HG03159 (cell line): ENCODE data around the gene ELF5.

ENCODE experiments used
- ATAC-seq: cut with Tn5 transposase; IDR thresholded peaks from one replicate; pipeline ENCODE4 v1.9.1; 2021; ENCODE audit warnings: mild to moderate bottlenecking, moderate library complexity; ENCODE audit not compliant: unreplicated experiment

Gene ELF5

DNA sequence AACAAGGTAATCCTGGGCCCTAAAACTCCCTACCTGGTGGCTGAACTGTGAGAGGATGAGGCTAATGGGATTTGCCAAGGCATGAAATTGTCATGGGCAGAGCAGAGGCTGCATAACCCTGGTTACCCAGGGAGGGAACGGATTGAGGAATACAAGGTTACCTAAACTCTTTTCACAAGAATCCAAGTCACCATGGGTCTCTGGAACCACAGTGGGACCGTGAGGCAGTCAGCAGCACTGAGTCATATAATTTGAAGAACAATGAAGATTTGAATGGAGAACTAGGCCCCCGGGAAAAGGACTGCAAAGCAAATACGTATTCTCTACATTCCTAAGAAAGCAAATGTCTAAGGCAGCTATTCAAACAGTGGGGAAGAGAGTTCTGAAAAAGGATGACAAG, 55.1 kb downstream of the ELF5 start:
- ATAC-seq: no peak

- no peak for ATAC-seq
These were observed 56.0 kb downstream of the ELF5 start for GRCh38 chr11:34457607-34458006.

DNA sequence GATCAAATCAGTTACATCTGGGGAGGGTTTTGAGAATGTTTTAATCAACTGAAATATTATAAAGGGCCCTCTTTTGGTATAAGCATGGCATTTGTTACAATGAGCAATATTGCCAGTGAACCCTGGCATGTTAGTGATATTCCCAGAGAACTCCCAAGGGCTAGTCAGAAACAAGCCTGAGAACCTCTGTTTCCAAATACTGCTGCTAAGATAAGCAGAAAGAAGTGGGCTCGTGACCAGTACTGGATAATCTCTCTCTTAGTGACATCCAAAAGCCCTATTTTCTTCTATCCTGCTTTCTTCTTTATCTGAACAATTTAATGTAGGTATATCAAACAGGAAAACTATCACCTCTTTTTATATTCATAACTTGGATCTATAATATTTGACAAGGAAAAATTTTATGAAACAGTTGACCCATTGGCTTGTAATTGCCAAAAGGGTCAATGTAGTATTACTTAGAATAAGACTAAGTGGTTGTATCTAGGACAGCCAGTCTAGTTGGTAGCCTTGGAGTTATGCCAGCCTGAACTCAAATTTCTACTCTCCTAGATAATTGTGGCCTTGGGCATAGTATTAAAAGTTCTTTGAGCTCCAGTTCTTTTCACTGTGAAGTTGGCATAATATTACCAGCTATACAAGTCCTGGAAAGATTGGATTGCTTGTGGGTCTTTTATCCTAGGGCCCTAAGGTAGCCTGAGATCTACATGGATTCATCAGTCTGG, 59.1 kb downstream of the ELF5 start:
- ATAC-seq: no peak

- no peak for ATAC-seq
These were observed 62.5 kb downstream of the ELF5 start for GRCh38 chr11:34451053-34451452.

- ATAC-seq: no peak
These were observed 64.6 kb downstream of the ELF5 start for GRCh38 chr11:34449013-34449412.

GRCh38 chr11:34448223-34448994, 65.2 kb downstream of the ELF5 start:
- ATAC-seq: no peak

- no peak for ATAC-seq
These were observed 66.5 kb downstream of the ELF5 start for GRCh38 chr11:34447044-34447443.

- no peak for ATAC-seq
These were observed 67.2 kb downstream of the ELF5 start for GRCh38 chr11:34446386-34446785.

GRCh38 chr11:34445956-34446355, 67.6 kb downstream of the ELF5 start:
- no peak for ATAC-seq

- ATAC-seq: no peak
These were observed 69.2 kb downstream of the ELF5 start for GRCh38 chr11:34444428-34444827.

- no peak for ATAC-seq
These were observed 70.5 kb downstream of the ELF5 start for GRCh38 chr11:34443136-34443535.

- no peak for ATAC-seq
These were observed 71.8 kb downstream of the ELF5 start for GRCh38 chr11:34441814-34442213.

GRCh38 chr11:34439610-34440198, 73.9 kb downstream of the ELF5 start:
- no peak for ATAC-seq

DNA sequence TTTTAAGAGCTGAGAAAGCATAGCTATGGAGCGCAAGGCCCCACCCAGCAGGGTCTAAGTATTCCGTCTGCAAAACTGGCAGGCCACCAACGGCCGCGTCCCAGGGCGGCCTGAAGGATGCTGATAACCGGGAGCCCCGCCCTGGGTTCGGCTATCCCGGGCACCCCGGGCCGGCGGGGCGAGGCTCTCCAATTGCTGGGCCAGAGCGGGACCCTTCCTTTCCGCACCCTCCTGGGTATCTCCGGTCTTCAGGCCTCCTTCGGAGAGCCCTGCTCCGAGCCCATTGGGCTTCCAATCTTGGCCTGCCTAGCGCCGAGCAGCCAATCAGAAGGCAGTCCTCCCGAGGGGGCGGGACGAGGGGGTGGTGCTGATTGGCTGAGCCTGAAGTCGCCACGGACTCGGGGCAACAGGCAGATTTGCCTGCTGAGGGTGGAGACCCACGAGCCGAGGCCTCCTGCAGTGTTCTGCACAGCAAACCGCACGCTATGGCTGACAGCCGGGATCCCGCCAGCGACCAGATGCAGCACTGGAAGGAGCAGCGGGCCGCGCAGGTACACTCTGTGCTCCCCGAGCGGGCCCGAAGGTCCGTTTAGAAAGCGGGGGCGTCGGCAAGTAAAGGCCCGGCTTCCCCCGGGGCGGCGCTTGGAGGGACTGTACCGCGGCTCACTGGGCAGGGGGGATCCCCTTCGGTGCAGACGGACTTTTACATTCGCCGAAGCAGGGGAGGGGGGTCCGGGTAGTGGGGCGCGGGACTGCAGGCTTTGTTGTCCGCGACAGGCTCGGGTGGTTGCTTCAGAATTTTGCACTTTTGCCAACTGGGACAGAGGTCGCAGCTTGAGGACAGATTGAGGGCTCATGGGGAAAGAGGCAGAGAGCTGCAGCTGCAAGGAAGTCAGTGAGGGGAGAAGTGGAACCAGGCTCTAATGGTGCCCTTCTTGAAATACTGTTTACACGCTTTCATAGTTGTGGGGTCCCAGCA, 74.8 kb downstream of the ELF5 start, which contains the start of gene CAT:
TSS of gene CAT (plus strand) at position 406 of the 979 bp plus-strand sequence. CDS start at position 486, 80 bp downstream.
- peak; percentile 98 for ATAC-seq

DNA sequence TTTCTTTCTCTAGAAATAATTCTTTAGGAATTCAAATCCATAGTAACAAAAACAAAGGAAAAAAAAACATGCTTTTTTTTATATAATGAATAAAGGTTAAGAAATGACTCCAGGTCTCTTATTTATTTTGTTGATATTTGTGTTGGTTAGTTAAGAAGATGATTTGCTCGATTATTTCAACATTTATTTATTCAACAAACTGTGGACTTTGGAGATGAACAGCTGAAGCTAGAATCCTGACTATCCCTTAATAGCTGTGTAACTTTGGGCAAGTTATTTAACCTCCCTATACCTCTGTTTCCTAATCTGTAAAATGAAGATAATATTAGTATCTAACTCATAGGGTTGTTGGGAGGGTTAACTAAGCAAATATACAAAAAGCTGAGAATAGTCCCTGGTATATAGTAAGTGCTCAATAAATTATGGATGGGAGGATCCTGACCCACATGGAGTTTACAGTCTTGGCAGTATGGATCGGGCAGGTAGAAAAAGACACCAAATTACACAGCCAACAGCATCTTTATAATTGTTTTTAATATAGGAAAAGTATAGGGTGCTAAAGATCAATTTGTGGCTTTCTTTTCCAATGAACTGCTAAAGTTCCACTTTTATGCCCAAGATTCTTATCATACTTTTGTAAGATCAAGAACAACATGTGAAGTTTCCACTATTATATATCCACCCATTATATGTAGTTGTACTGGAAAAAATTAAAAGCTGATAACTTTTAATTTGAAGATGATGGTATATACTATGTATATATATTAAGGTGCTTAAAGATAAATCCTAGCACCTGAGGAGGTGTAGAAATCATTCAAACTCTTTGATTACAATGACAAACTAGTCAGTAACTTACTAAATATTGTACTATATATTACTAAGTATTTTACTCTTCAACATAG, 76.1 kb downstream of the ELF5 start:
- ATAC-seq: no peak

GRCh38 chr11:34433899-34434298, 79.7 kb downstream of the ELF5 start:
- no peak for ATAC-seq

DNA sequence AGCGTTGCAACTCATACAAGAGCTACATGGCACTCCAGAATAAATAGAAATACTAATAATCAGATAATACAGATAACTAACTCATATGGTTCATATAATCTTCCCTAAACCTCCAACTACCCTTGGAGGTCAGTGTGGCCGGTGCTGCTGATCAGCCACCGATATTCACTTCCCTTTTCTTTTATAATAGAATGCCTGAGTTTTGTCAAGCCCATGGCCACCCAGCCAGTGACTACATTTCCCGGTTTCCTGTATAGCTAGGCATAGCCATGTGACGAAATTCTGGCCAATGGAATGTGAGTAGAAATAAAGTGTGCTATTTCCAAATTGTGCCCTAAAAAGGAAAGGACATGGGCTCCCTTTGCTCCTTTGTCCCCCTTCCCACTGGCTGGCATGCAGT, 80.8 kb downstream of the ELF5 start:
- no peak for ATAC-seq

- ATAC-seq: no peak
These were observed 81.6 kb downstream of the ELF5 start for GRCh38 chr11:34431979-34432378.
